Keratinocyte (primary cell): Measurements from ENCODE around the gene API5.

Experiments
- CTCF ChIP-seq, 3 experiments: IDR thresholded peaks in 1 of 3; conservative IDR thresholded peaks in 1 of 3; optimal IDR thresholded peaks in 1 of 3; 2 replicates in 2 of 3; 3 replicates in 1 of 3; pipeline versions ENCODE3 to v1.5.1; 2011; ENCODE audit warnings: low read length in 3 of 3, mild to moderate bottlenecking in 3 of 3, moderate library complexity in 2 of 3, control low read depth in 1 of 3, inconsistent platforms in 1 of 3; ENCODE audit not compliant: insufficient read depth in 2 of 3; ENCODE audit errors: extremely low read depth in 1 of 3
- EZH2 ChIP-seq: IDR thresholded peaks from one replicate; pipeline ENCODE4 v1.6.1; 2012; ENCODE audit warnings: inconsistent platforms, mild to moderate bottlenecking, low read length, moderate library complexity

GRCh38 chr11:43285826-43286225, 26.0 kb upstream of the API5 start:
- TF ChIP-seq CTCF (optimal IDR thresholded peaks at IDR 0.05 in 1 of 3, IDR thresholded peaks at IDR 0.05 in 1 of 3, conservative IDR thresholded peaks at IDR 0.05 in 1 of 3; ENCODE audit: extremely low read depth in 1 of 3, insufficient read depth in 2 of 3, low read length in 3 of 3): no peak
- TF ChIP-seq EZH2: no peak
